ENCODE results near the gene DPP4.
"Not testable (repeated sequence)": the region's sequence is repeated elsewhere in the genome, so short reads cannot be mapped to it uniquely, and the experiment has no call there.

The DPP4 gene

GRCh38 chr2:161955211-161955610, 118.8 kb downstream of the DPP4 start:
- no peak for TF ChIP-seq CTCF (IDR thresholded peaks at IDR 0.05; ENCODE audit: insufficient read depth, low read depth, low read length, missing control alignments)
- DNase-seq (ENCODE audit: low read depth) = no peak

GRCh38 chr2:161954103-161954502, 119.9 kb downstream of the DPP4 start:
- no peak for DNase-seq (ENCODE audit: low read depth)
- no peak for TF ChIP-seq CTCF (IDR thresholded peaks at IDR 0.05; ENCODE audit: insufficient read depth, low read depth, low read length, missing control alignments)
- H3K4me3 ChIP-seq (ENCODE audit: low read length) = no peak overlapping the region

More at GRCh38 chr2:161955211-161955610, 118.8 kb downstream of the DPP4 start:
- no peak overlapping the region for H3K4me3 ChIP-seq (ENCODE audit: low read length)

GRCh38 chr2:161953367-161953766, 120.6 kb downstream of the DPP4 start:
- H3K4me3 ChIP-seq (ENCODE audit: low read length); DNase-seq (ENCODE audit: low read depth): not testable (repeated sequence)

GRCh38 chr2:161952783-161953191, 121.2 kb downstream of the DPP4 start:
- DNase-seq (ENCODE audit: low read depth) = no peak
- TF ChIP-seq CTCF (IDR thresholded peaks at IDR 0.05; ENCODE audit: insufficient read depth, low read depth, low read length, missing control alignments) = no peak
- no peak overlapping the region for H3K4me3 ChIP-seq (ENCODE audit: low read length)

GRCh38 chr2:161947836-161948235, 126.2 kb downstream of the DPP4 start:
- no peak overlapping the region for H3K4me3 ChIP-seq (ENCODE audit: low read length)
- no peak for DNase-seq (ENCODE audit: low read depth)
- no peak for TF ChIP-seq CTCF (IDR thresholded peaks at IDR 0.05; ENCODE audit: insufficient read depth, low read depth, low read length, missing control alignments)

GRCh38 chr2:161947406-161947805, 126.6 kb downstream of the DPP4 start:
- TF ChIP-seq CTCF (IDR thresholded peaks at IDR 0.05; ENCODE audit: insufficient read depth, low read depth, low read length, missing control alignments) = no peak
- DNase-seq (ENCODE audit: low read depth) = no peak
- no peak overlapping the region for H3K4me3 ChIP-seq (ENCODE audit: low read length)

GRCh38 chr2:161946489-161947107, 127.4 kb downstream of the DPP4 start:
- TF ChIP-seq CTCF (IDR thresholded peaks at IDR 0.05; ENCODE audit: insufficient read depth, low read depth, low read length, missing control alignments) = peak; percentile 54
- DNase-seq (ENCODE audit: low read depth) = peak; percentile 34
- no peak overlapping the region for H3K4me3 ChIP-seq (ENCODE audit: low read length)

Data from epithelial cell of esophagus (primary cell).